Tracheal epithelial cell (primary cell): ENCODE results near the gene NRARP. TPM values are rescaled to one million over a fixed set of nuclear protein-coding genes. Genes with fewer than 3 reads are reported as not detected.

ENCODE experiments used
- total RNA-seq: library from RNA; depleted of rRNA; stranded (reverse); fragments of >200 nt; gene quantifications from 2 replicates; pipeline ENCODE4 v1.2.1, GENCODE V29; 2014

Gene NRARP
- 10.0 and 15.7 TPM in 2 replicates for total RNA-seq

DNA sequence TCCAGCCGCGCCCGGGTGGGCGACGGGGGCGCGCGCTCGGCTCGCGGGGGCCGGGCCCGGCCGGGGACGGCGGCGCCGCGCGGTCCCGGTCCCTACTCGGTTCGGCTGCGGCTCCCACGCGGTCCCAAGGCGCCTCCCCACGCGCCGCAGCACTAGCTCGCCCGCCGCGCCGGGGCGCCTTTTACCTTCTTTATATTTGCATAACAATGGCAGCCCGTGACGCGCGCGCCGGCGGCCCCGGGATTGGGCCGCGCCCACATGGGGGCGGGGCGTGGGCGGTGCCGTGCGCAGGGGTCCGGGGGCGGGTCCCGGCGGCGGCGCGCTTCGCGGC lies at the start of gene NRARP:
Gene NRARP (minus strand): TSS at position 154 of the 331 bp plus-strand sequence. CDS start 343 bp downstream, outside the sequence.

DNA sequence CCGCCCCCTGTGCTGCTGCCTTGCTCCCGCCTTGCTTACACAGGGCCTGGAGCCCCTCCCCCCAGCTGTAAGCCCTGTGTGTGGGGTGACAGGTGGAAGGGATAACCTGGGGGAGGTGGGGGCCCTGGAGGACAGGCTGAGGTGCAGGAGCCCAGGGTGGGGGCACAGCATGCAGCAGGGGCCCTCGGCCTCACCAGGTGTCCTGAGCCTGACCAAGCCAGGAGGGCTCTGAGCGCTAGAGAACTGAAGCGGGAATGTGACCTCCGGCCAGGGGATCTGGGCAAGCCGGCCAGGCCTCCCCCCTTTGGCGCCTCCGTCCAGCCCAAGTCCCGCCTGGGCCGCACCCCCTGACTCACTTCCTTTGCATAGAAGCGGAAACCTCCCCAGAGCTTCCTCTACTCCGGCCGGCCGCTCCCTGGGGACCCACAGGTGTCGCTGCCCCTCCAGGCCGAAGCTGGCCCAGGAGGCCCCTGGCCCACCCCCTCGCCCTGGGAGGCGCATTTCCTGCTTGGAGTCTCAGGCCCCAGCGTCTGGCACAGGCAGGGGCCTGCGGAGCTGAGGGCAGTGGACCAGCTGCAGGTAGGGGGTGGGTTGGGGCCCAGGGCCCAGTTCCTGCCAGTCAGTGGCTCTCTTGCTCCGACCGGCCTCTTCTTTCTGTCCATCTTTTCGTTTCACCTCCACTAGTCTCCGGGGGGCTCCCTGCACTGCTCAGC lies 24.6 kb downstream of the NRARP start, which contains the start of gene TOR4A:
Gene TOR4A (plus strand): TSS at position 398 of the 713 bp plus-strand sequence. CDS start 964 bp downstream, outside the sequence.

GRCh38 chr9:137254624-137255447 lies 47.2 kb downstream of the NRARP start, which contains the start of gene NELFB:
Gene NELFB, plus strand, starts transcription at chr9:137255327.

DNA sequence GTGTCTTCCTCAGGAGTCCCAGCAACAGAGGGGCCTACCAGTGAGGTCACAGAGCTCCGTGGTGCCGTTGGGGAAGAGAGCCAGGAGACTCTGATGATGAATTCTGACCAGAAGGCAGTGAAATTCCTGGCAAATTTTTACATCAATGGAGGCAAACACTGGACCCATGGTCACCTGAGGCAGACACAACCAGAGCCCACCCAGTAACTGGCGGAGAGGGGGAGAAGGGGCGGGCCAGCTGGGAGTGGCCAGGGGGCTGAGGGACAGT lies 50.9 kb downstream of the NRARP start, which contains the start of gene STPG3:
Gene STPG3 (plus strand): TSS at position 93 of the 268 bp plus-strand sequence. CDS start 1 bp downstream, at position 94.

Other genes with a start within 250 kb of the NRARP start
- 0.21 and 1.7 TPM in 2 replicates for gene ENTPD2, start 248.2 kb downstream of the NRARP start, total RNA-seq
- 1.1 and 4.1 TPM in 2 replicates for gene SAPCD2, start 231.7 kb downstream of the NRARP start, total RNA-seq
- gene UAP1L1, start 224.8 kb downstream of the NRARP start, total RNA-seq: 1.7 and 13.3 TPM in 2 replicates
- 69.9 and 71.4 TPM in 2 replicates for gene MAN1B1, start 215.3 kb downstream of the NRARP start, total RNA-seq
- 76.1 and 80.4 TPM in 2 replicates for gene DPP7, start 187.5 kb downstream of the NRARP start, total RNA-seq
- gene GRIN1, start 163.1 kb downstream of the NRARP start, total RNA-seq: 0.21 and 0.48 TPM in 2 replicates
- 0.24 TPM in 1 of 2 replicates, not detected in the other for gene LRRC26, start 132.2 kb downstream of the NRARP start, total RNA-seq
- not detected in 2 replicates for gene TMEM210, start 130.2 kb downstream of the NRARP start, total RNA-seq
- 8.5 and 9.6 TPM in 2 replicates for gene ANAPC2, start 113.7 kb downstream of the NRARP start, total RNA-seq
- 76.3 and 93.3 TPM in 2 replicates for gene SSNA1, start 113.6 kb downstream of the NRARP start, total RNA-seq
- 4.1 and 6.4 TPM in 2 replicates for gene TPRN, start 101.5 kb downstream of the NRARP start, total RNA-seq
- gene TMEM203, start 96.6 kb downstream of the NRARP start, total RNA-seq: 34.0 and 66.9 TPM in 2 replicates
- gene NDOR1, start 96.6 kb downstream of the NRARP start, total RNA-seq: 2.7 and 6.2 TPM in 2 replicates
- 0.24 and 0.64 TPM in 2 replicates for gene RNF208, start 80.0 kb downstream of the NRARP start, total RNA-seq
- 0.72 and 6.0 TPM in 2 replicates for gene CYSRT1, start 77.1 kb downstream of the NRARP start, total RNA-seq
- under 0.01 and 0.21 TPM in 2 replicates for gene RNF224, start 74.8 kb downstream of the NRARP start, total RNA-seq
- gene SLC34A3, start 71.4 kb downstream of the NRARP start, total RNA-seq: not detected in 2 replicates
- gene TUBB4B, start 61.0 kb downstream of the NRARP start, total RNA-seq: 94.4 and 132 TPM in 2 replicates
- not detected in 2 replicates for gene STPG3, start 51.0 kb downstream of the NRARP start, total RNA-seq
- 55.2 and 55.7 TPM in 2 replicates for gene NELFB, start 46.9 kb downstream of the NRARP start, total RNA-seq
- gene TOR4A, start 24.5 kb downstream of the NRARP start, total RNA-seq: 35.6 and 36.1 TPM in 2 replicates
- 12.8 and 22.6 TPM in 2 replicates for gene EXD3, start 120.9 kb upstream of the NRARP start, total RNA-seq
- gene NOXA1, start 121.1 kb upstream of the NRARP start, total RNA-seq: 1.9 and 2.2 TPM in 2 replicates
- gene ENTPD8, start 139.1 kb upstream of the NRARP start, total RNA-seq: 0.24 TPM in 1 of 2 replicates, not detected in the other
- 23.1 and 33.0 TPM in 2 replicates for gene NSMF, start 157.1 kb upstream of the NRARP start, total RNA-seq
- 0.21 and 0.24 TPM in 2 replicates for gene PNPLA7, start 248.1 kb upstream of the NRARP start, total RNA-seq
- gene MRPL41, start 249.6 kb upstream of the NRARP start, total RNA-seq: 69.4 and 100.0 TPM in 2 replicates